Activated T-helper 1 cell treated with anti-CD3 and anti-CD28 coated beads, Interleukin-2, amount 50 U/mL, for 16 hours (primary cell): ENCODE data around the gene TTC33.
"Not testable (repeated sequence)": the region's sequence is repeated elsewhere in the genome, so short reads cannot be mapped to it uniquely, and the experiment has no call there.

Experiments used
- DNase-seq, 2 donors: peaks; one replicate each; pipeline ENCODE4 v3.0.0-alpha.2; 2020; ENCODE audit warnings: low read depth in 1 of 2, low spot score in 1 of 2

The TTC33 gene

DNA sequence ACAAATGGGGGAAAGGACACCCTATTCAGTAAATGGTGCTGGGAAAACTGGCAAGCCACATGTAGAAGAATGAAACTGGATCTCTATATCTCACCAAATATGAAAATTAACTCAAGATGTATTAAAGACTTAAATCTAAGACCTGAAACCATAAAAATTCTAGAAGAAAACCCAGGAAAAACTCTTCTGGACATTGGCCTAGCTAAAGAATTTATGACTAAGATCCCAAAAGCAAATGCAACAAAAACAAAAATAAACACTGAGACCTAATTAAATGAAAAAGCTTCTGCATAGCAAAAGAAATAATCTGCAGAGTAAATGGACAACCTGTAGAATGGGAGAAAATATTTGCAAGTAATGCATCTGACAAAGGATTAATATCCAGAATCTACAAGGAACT, 99.7 kb downstream of the TTC33 start:
- not testable (repeated sequence) for DNase-seq

DNA sequence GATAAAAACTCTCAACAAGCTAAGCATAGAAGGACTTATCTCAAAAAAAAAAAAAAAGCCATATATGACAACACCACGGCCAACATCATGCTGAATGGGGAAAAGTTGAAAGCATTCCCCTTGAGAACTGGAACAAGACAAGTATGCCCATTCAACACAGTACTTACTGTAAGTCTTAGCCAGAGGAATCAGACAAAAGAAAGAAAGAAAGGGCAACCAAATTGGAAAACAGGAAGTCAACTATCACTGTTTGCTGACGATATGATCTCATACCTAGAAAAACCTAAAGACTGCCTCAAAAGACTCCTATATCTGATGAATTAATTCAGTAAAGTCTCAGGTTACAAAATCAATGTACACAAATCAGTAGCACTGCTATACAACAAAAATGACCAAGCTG, 100.6 kb downstream of the TTC33 start:
- DNase-seq = no peak

DNA sequence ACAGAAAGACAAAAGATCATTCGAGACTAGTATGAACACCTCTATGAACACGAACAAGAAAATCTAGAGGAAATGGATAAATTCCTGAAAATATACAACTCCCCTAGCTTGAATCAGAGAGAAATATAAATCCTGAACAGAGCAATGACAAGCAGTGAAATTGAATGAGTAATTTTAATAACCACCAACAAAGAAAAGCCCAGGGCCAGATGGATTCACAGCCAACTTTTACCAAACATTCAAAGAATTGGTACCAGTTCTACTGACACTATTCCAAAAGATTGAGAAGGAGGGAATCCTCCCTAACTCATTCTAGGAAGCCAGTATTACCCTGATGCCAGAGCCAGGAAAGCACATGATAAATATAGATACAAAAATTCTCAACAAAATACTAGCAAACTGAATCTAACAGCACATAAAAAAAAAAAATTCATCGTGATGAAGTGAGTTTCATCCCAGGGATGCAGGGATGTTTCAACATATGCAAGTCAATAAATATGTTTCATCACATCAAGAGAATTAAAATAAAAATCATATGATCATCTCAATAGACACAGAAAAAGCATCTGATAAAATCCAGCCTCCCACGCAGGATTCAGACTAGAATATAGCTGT, 101.3 kb downstream of the TTC33 start:
- DNase-seq = no peak

DNA sequence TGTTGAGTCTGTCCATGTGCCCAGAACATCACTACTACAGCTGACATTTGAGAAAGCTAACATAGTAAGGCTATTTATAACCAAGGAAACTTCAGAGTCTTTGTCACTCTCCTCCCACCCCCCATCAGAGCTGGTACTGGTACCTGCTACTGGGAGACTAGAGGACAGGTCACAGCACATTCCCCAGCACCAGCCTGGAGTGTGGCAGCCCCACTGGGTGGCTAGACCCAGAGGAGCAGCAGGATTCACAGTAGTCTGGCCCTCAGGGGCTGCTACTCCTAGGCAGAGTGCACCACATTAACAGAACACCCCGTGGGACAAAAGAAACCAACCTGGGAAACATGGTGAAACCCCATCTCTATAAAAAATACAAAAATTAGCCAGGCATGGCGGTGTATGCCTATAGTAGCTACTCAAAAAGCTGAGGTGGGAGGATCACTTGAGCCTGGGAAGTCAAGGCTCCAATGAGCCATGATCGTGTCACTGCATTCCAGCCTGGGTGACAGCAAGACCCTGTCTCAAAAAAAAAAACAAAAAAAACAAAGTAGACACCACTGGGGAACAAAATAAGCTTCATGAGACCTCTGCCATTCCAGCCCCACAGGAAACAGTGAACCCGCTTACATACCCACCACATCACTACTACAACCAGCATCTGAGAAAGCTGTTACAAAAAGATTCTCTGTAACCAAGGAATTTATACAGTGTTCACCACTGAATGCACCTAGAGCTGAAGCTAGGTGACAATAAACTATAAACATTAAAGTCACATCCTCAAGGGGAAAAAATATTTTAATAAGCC, 102.3 kb downstream of the TTC33 start:
- no peak for DNase-seq

DNA sequence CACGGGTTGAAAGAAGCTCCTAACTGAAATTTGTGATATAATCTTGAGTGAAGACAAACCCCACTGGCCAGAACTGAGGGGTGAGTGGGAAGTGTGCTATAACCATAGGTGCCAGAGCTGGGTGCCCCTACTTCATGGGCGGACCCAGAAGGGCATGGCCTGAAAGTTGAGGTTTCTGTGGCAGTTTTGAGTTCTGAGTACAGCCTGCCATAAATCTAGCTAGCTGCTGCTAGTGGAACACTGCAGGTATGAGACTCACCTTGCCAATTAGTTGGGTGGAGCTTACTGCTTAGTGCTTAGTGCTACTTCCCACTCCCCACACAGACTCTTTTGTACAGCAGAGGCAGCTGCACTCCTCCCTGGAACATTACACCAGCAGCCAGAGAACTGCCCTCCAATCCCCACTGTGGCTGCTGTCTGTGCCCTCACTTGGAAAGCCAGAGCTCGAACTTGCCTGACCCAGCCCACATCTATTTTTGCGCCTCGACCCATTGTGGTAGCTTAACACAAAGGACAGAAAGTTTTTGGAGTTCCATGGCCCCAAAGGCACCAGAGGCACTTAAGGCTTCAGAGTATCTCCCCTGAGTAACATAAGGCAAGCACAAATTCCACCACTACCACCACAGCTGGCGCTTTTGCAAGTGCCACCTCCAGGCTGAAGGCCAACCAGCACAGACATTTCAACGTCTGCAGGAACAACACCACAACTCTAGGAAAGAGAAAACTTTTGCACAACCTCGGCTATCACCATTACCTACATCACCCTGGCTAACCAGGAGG, 103.1 kb downstream of the TTC33 start:
- DNase-seq = no peak

DNA sequence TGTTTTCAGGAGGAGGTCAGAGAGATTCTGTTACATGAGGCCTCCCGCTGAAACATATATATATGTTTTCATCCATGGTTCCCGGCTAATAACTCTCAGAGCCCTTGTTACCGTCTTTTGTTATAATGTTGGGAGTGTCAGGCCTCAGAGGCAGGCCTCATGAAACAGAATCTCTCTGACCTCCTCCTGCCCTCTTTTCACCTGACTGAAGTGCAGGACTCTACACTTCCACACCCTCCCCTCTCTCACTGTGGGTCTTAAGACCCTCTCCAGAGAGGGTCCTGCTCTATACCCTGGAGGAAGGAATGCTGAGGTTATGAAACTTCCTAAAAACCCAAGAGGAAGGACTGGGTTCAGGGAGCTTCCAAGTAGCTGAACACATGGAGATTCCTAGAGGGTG, 104.6 kb downstream of the TTC33 start:
- DNase-seq = no peak

DNA sequence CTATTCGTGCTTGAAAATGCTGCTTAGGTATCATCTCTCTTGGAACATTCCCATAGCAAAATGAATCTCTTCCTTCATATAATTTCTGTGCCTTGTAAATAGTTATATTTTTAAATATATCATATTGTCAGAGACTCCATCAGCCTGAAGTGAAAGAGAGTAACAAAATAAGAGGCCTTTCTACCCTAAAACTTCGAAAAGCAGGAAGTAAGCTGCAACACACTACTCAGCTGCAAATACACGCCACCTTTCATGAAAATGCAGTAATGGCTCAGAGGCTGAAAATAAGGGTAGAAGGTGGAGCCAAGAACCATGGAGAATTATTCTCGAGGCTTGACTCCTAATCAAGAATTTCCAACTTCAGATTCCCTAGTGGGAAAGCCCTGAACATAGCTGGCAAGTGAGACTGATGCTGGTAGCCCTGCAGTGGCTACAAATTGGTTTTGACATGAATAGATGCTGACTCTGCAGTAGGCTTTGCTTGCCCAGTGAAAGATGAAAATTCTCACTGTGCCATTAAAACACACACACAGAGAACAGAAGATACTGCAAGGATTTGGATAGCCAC, 106.2 kb downstream of the TTC33 start:
- no peak for DNase-seq

DNA sequence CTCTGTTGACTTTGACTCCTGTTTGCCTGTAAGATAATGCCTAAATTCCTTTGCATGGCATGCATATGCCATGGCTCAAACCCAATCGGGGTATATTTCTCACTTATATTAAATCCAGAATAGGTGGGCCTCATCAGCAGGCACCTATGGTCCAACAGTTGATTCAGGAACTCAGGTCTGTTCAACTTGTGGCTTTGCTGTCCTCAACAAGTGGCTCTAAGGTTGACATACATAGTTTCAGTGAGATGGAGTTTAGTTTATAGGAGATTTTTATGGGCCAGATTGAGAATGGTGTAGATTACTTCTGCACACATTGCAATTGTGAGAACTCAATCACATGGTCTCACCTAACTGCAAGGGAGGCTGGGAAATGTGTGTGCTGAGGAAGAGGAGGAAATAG, 107.6 kb downstream of the TTC33 start:
- DNase-seq = no peak

DNA sequence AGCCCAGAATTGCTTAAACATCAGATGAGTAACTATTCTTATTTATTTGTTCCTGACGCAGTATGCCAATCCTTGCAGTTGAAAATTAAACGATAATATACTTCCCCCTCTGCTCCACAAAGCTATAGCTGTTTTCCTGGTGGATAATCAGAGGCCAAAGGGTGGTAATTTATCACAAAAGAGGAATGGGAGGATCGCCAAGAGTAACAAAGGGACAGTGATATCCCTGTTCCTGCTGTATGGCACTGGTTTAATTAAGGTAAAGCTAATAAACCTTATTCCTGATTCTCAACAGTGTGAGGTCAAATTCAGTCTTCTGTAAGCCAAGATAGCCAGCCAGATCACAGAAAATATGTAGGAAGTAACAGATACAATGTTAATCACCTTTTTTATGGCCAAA, 109.5 kb downstream of the TTC33 start:
- DNase-seq = no peak

DNA sequence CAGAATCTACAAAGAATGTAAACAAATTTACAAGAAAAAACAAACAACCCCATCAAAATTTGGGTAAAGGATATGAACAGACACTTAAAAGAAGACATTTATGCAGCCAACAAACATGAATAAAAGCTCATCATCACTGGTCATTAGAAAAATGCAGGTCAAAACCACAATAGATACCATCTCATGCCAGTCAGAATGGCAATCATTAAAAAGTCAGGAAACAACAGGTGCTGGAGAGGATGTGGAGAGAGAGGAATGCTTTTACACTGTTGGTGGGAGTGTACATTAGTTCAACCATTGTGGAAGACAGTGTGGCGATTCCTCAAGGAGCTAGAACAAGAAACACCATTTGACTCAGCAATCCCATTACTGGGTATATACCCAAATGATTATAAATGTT, 116.2 kb downstream of the TTC33 start:
- DNase-seq = not testable (repeated sequence)

DNA sequence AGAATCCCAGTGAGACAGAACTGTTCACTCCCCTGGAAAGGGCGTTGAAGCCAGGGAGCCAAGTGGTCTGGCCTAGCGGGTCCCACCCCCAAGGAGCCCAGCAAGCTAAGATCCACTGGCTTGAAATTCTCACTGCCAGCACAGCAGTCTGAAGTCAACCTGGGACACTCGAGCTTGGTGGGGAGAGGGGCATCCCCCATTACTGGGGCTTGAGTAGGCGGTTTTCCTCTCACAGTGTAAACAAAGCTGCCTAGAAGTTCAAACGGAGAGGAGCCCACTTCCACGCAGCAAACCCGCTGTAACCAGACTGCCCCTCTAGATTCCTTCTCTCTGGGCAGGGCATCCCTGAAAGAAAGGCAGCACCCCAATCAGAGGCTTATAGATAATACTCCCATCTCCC, 121.2 kb downstream of the TTC33 start:
- DNase-seq = no peak

DNA sequence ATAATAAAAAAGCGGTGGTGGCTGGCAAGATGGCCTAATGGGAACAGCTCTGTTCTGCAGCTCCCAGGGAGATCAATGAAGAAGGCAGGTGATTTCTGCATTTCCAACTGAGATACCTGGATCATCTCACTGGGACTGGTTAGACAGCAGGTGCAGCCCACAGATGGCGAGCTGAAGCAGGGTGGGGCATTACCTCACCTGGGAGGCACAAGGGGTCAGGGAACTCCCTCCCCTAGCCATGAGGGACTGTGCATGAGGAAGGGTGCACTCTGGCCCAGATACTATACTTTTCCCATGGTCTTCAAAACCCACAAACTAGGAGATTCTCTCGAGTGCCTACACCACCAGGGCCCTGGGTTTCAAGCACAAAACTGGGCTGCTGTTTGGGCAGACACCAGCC, 121.6 kb downstream of the TTC33 start:
- no peak for DNase-seq

DNA sequence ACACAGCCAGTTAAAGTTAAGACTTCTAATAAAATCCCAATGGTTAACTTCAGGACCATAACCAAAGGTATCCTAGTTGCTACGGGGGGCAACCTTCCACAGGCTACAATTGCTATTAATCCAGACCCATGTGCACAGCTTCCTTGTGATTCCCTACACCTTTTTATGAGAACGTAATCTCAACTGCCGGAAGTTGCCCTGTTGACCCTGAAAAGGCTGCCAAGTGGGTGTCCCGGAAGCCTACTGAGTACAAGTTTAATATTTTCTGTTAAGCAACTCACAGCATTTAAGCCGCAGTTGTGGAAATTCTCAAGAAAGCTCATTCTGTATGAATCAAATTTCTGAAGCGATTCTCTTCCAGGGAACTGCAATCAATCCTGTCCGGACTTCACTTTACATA, 124.5 kb downstream of the TTC33 start:
- no peak for DNase-seq

DNA sequence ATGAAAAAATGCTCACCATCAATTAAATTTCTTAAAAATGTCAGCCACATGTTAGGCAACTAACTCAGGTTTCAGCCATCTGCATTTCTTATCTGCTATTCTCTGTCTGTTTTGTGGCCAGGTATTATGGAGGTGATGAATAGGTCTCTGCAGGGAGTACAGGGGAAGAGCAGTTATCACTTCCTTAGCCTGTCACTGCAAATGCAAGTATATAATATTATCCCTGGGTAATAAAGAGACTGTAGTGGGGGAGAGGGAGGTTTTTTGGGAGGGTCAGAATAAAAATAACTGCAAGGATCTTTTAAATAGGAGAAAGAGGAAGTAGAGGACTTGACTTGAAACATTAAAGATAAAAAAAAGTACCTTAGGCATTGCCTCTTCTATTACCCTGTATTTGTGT, 125.6 kb downstream of the TTC33 start:
- DNase-seq = no peak

DNA sequence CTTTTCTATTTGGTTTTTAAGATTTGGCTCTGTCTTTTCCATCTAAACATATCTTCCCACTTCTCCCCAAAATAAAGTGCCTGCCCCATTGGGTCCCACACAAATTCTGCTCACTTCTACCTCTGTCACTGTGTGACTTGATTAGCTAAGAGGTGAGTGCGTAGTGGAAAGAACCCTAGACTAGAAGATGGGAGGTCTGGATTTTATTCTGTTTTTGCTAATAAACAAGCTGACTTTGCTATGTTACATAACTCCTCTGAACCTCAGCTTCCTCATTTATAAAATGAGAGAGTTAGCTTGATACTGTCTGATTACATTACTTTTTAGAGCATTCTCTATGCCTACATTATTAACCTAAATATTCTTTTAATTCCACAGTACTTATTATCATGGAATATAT, 127.4 kb downstream of the TTC33 start:
- DNase-seq = no peak

DNA sequence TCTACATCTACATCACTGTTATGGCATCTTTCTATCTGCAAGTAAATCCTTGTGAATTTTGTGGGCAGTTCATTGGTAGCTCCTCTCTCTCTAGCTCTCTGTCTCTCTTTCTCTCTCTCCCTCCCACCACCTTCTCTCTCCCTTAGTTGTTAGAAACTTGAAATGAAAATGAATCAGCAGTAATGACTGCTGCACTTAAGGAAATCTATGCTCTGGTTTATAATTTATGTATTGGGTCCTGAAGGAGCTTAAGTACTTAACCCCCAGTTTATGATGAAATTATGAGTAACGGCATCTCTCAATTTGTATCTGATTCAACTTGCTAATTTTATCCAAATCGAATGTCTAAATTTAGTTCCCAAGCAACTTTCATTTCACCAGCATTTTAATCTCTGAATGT, 128.1 kb downstream of the TTC33 start:
- DNase-seq = no peak

DNA sequence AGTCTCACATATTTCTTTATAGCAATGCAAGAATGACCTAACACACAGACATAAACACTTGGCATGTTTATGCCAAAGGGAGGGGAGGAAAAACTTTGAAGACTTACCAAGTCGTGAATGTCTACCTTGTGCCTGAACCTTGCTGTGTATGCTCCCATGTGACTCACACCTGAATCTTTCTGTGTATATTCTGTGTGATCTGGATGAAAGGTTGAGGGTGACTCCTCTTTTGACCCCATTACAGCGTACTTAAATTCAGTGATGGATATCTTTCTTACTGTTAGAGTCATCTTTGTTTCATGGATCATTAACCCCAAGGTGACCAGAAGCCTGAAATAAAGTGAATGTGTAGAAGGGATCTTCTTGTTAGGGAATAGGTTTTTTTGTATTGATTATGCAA, 129.0 kb downstream of the TTC33 start:
- no peak for DNase-seq

DNA sequence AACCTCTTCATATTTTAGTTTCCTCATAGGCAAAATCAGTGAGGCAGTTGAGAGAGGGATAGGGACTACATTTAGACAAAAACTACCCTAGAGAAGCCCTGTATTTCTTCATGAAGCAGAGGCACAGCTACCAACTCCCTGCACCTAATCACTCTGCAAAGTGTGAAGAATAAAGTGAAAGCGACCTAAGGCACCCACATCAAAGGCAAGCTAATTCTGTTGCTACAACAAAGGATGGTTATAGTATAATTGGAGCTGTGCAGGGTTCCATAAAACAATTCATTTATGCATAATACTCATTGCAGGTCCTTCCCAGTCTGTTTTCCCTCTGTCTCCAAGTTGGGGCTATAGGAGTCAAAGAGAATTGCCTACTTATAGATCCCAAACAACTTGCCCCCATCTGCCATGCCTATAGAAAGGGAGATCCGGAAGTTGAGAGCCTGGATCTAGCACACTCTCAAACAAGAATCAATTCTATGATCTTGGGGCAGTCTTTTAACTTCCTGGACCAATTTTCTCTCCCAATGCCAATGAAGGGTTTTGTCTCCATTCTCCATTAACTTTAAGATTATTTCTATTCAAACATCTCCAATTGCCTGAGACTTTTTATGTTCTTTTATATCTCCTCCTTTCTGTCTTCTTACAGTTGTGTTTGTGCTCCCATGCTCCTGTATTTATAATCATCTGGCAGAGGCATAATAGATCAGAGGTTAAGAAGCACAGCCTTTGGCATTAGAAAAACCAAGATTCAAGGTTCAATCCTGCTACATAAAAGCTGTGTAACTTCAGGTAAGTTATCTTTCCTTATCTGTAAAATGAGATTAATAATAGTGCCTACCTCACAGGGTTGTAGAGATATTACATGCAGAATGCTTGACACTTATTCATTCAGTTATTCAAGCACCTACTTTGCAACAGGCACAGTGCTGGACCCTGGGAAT, 132.0 kb downstream of the TTC33 start:
- no peak for DNase-seq

DNA sequence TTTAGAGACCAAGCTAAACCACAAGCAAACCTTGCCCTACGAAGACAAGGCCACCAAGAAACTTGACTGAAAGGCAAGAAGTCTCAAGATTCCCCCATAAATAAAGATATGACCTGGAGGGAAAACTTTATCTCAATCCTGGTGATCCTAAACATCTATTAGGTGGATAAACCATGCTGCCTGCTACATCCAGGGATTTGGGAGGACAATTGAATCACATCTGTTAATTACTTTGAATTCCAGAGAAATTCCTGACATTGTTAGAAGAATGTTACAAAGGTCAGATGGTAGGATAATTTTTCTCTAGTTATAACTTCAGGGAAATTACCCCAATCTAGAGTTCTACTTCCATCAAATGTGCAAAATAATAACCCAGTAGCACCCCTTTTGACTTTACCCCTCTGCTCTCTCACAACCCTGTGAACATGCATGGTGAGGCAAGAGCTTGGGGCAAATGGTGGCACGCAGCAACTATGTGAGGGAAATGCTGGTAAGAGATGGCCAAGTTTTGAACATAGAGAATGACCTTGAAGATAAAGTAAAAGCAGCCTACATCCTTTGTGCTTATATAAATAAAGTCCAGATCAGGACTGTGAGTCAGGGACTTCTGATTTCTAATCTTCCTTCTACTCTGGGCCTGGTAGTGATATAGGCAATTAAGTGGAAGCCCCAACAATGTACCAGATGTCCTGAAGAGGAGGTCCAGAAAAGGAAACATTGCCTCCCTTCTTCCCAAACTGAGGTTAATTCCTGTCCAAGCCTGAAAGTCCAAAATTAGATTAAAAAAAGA, 133.1 kb downstream of the TTC33 start:
- DNase-seq = no peak

DNA sequence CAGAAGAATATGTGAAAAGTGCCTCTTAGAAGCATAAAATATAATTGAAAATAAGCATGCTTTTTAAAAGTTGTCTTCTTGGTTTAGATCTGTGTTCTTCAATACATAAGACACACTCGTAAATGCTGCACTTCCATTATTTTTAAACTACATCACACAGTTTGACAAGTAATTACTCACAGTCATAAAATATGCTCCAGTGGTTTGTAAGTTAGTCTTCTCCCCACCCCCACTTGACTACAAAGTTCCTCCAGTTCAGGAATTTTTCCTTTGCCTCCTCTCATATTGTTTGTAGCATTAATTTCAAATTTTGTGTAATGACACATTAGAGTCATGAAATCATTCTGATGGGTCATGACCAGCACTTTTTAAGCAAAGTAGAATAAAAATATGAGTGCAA, 136.3 kb downstream of the TTC33 start:
- DNase-seq = no peak
